Thoracic aorta (tissue), 2 donors: Measurements from ENCODE around the gene SMPX. TPM values are rescaled to one million over a fixed set of nuclear protein-coding genes. Genes with fewer than 3 reads are reported as not detected.
A peak's percentile ranks its signal among the peaks of the same experiment; 100 is the strongest.

ENCODE experiments used
- ATAC-seq: fragments of 150-250 bp; one replicate; pipeline ENCODE4 v1.8.0; 2017; ENCODE audit warnings: low read depth; ENCODE audit not compliant: insufficient number of reproducible peaks, low FRiP score
- DNase-seq: peaks from one replicate; pipeline ENCODE4 v3.0.0-alpha.2; 2020; ENCODE audit warnings: low spot score
- H3K27ac ChIP-seq, 2 donors: fragments of 200-600 bp; sonication (generic); 1 replicate in 1 of 2; 2 replicates in 1 of 2; pipeline ENCODE4 v1.5.1; 2016; ENCODE audit warnings: mild to moderate bottlenecking in 2 of 2, moderate library complexity in 2 of 2
- H3K27me3 ChIP-seq: fragments of 200-600 bp; sonication (generic); replicated peaks from 2 replicates; pipeline ENCODE4 v1.6.0; 2016; ENCODE audit warnings: mild to moderate bottlenecking; ENCODE audit not compliant: insufficient read depth
- H3K36me3 ChIP-seq: fragments of 200-600 bp; sonication (generic); one replicate; pipeline ENCODE4 v1.5.1; 2016
- H3K4me1 ChIP-seq, 2 donors: fragments of 200-600 bp; sonication (generic); 1 replicate in 1 of 2; 2 replicates in 1 of 2; pipeline versions ENCODE4 v1.5.1 to v1.6.0; 2016; ENCODE audit warnings: low read depth in 2 of 2, mild to moderate bottlenecking in 1 of 2; ENCODE audit not compliant: control insufficient read depth in 1 of 2
- H3K4me3 ChIP-seq: fragments of 200-600 bp; sonication (generic); 2 replicates; pipeline ENCODE4 v1.5.1; 2016; ENCODE audit warnings: mild to moderate bottlenecking
- H3K9me3 ChIP-seq: fragments of 200-600 bp; sonication (generic); 2 replicates; pipeline ENCODE4 v1.5.1; 2016
- total RNA-seq, 2 donors: library from RNA; depleted of rRNA; stranded (reverse); fragments of >200 nt; gene quantifications; one replicate each; pipeline versions ENCODE4 v1.1.0 to v1.2.3, GENCODE V29; 2016
- TF ChIP-seq, protein P1 (sequence below): fragments of 200-600 bp; sonication (generic); IDR thresholded peaks from one replicate; pipeline ENCODE4 v1.5.1; 2019; ENCODE audit warnings: antibody characterized with exemption

Gene SMPX
- total RNA-seq, 2 donors from 2014 or later: 10.4 TPM; not detected in 1

DNA sequence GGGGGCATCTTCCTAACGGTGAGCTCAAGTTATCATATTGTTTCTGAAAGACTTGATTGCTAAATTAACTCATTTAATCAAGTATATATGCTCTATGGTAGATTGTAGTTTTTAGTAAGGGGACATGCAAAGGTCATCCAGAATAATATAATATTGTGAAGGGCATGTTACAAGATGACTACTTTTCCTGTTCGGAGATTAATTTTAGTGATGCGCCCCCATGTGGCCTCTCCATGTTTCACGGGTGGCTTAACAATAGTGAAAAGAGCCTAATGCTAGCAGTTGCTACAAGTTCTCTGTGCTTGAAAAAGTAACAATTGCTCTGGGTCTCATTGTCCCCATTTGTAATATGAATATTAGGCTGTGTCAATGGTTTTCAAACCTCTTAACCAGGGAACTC is 12.2 kb downstream of the SMPX start:
- DNase-seq (no peak), ATAC-seq (no peak)
- Histone ChIP-seq H3K27ac (no peak overlapping the region), H3K4me3 (no peak overlapping the region), H3K9me3 (no peaks in the 10 kb centered on the region), H3K36me3 (no peaks in the 10 kb centered on the region), H3K4me1 (no peaks in the 10 kb centered on the region), H3K27me3 (no peaks in the 10 kb centered on the region)
- TF ChIP-seq, protein P1, sequence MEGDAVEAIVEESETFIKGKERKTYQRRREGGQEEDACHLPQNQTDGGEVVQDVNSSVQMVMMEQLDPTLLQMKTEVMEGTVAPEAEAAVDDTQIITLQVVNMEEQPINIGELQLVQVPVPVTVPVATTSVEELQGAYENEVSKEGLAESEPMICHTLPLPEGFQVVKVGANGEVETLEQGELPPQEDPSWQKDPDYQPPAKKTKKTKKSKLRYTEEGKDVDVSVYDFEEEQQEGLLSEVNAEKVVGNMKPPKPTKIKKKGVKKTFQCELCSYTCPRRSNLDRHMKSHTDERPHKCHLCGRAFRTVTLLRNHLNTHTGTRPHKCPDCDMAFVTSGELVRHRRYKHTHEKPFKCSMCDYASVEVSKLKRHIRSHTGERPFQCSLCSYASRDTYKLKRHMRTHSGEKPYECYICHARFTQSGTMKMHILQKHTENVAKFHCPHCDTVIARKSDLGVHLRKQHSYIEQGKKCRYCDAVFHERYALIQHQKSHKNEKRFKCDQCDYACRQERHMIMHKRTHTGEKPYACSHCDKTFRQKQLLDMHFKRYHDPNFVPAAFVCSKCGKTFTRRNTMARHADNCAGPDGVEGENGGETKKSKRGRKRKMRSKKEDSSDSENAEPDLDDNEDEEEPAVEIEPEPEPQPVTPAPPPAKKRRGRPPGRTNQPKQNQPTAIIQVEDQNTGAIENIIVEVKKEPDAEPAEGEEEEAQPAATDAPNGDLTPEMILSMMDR: peak; percentile 41

DNA sequence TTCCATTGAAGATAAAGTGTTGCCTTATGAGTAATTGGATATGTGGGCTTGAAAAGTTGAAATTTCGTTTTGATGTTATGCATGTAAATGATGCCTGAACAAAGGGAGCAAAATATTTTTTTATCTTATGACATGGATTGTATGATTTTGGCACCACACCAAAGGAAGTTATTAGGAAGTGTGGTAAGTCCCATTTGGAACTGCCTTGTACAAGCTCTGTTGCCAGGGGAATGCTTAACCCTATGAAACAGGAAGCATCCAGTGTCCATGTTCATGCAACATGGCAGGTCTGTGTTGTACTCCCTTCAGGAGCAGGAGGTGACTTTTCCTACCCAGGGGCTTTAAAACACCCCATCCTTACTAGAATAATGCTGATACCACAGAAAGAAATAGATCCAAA is 13.2 kb downstream of the SMPX start:
- no peaks in the 10 kb centered on the region for H3K4me1 ChIP-seq
- DNase-seq (no peak), ATAC-seq (no peak)
- TF ChIP-seq, protein P1: no peak
- H3K27ac ChIP-seq: no peak overlapping the region
- H3K27me3 ChIP-seq: no peaks in the 10 kb centered on the region
- no peaks in the 10 kb centered on the region for H3K9me3 ChIP-seq
- no peaks in the 10 kb centered on the region for H3K36me3 ChIP-seq
- H3K4me3 ChIP-seq: no peak overlapping the region

DNA sequence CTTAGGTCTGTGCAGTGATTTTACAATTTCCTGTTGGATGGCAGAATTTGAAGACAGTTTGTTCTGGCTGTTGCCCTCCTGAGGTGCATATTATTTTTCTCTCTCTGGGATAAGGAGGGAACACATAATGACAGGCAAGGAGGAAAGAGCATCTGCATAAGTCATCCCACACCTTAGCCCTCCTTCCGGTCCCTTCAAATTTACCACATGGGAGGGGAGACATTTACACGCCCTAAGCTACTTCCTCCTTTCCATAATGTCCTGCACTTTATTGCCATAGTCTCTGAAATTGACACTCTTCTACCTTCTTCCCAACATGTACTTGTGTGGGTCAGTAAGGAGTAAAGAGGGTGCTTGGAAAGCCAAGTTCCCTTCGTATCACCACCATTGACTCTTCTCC is 13.9 kb downstream of the SMPX start:
- H3K27me3 ChIP-seq: no peaks in the 10 kb centered on the region
- H3K27ac ChIP-seq: no peak overlapping the region
- H3K4me3 ChIP-seq: no peak overlapping the region
- ATAC-seq: no peak
- H3K4me1 ChIP-seq: no peaks in the 10 kb centered on the region
- TF ChIP-seq, protein P1: no peak
- no peak for DNase-seq
- H3K9me3 ChIP-seq: no peaks in the 10 kb centered on the region
- H3K36me3 ChIP-seq: no peaks in the 10 kb centered on the region

DNA sequence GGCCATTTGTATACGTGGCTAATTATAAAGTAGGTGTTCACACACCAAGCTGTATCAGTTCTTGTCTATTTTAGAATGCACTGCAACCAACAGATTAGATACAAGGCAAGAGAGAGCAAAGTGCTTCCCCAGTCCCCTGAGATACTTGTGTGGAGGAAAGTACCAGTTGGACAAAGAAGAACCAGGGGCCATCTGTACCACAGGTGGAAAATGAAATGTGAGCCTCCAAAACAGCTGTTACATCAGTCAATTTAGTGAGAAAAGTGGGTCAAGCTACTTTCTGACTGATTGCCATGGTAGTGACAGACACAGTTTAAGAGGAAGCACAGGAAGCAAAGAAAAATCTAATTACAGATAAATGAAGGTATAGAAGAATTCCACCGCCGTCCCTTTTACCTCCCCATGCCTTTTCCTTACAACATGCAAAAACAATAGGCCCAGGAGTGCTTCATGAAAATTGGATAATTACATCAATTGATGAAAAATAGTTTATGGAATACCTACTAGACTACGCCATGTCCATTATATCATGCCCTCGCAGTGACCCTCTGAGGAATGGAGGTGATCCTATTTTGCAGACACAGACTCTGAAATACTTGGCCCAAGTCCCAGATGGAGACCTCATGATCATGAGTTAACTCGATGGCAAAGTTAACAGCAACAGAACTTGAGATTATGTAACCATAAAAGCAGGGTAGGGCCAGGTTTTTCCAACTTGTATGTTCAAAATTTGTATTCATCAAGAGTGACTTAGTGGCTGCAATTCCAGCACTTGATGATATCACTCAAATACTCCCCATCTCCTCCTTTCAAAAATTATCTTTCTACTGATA is 15.8 kb downstream of the SMPX start:
- H3K27ac ChIP-seq: no peak overlapping the region
- H3K9me3 ChIP-seq: no peaks in the 10 kb centered on the region
- H3K36me3 ChIP-seq: no peaks in the 10 kb centered on the region
- no peaks in the 10 kb centered on the region for H3K4me1 ChIP-seq
- H3K27me3 ChIP-seq: no peaks in the 10 kb centered on the region
- no peak overlapping the region for H3K4me3 ChIP-seq
- DNase-seq: no peak
- TF ChIP-seq, protein P1: no peak
- no peak for ATAC-seq

DNA sequence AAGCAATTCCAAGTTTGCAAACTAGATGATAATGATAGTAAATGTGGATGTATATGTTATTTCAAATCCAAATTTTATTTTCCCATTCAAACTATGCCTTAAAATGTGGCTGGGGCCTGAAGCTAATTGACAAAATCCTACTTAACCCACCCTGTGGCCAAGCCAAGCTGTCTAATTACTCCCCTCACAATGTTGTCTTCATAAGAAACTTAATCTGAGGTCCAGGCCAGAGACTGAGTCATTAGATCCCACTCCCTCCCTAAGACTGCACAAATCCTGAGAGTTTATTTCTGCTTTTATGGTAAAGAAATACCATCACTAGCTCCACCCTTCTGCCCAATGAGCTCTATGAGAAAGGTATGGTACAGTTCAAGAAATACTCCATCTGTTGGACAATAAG is 16.6 kb downstream of the SMPX start:
- no peak overlapping the region for H3K4me3 ChIP-seq
- no peaks in the 10 kb centered on the region for H3K27me3 ChIP-seq
- ATAC-seq (no peak), DNase-seq (no peak)
- no peaks in the 10 kb centered on the region for H3K36me3 ChIP-seq
- no peak overlapping the region for H3K27ac ChIP-seq
- H3K4me1 ChIP-seq: no peaks in the 10 kb centered on the region
- no peaks in the 10 kb centered on the region for H3K9me3 ChIP-seq
- TF ChIP-seq, protein P1: no peak
